Esophagus muscularis mucosa (tissue), 4 donors: Measurements from ENCODE around the gene PTCRA. TPM values are rescaled to one million over a fixed set of nuclear protein-coding genes. Genes with fewer than 3 reads are reported as not detected.
"Not testable (repeated sequence)": the region's sequence is repeated elsewhere in the genome, so short reads cannot be mapped to it uniquely, and the experiment has no call there.

Experiments used
- DNase-seq: peaks from one replicate; pipeline ENCODE4 v3.0.0-alpha.2; 2017; ENCODE audit errors: extremely low spot score
- H3K27ac ChIP-seq, 4 donors: fragments of 200-600 bp; sonication (generic); replicated peaks in 1 of 4; 1 replicate in 3 of 4; 2 replicates in 1 of 4; pipeline ENCODE4 v1.5.1; 2016 to 2019; ENCODE audit warnings: mild to moderate bottlenecking in 1 of 4
- H3K27me3 ChIP-seq, 4 donors: fragments of 200-600 bp; sonication (generic); one replicate each; pipeline versions ENCODE4 v1.5.1 to v1.6.0; 2016 to 2019
- H3K36me3 ChIP-seq, 4 donors: fragments of 200-600 bp; sonication (generic); one replicate each; pipeline ENCODE4 v1.5.1; 2016 to 2019
- H3K4me1 ChIP-seq, 4 donors: fragments of 200-600 bp; sonication (generic); one replicate each; pipeline ENCODE4 v1.5.1; 2016 to 2019
- H3K4me3 ChIP-seq, 4 donors: fragments of 200-600 bp; sonication (generic); 1 replicate in 2 of 4; 2 replicates in 2 of 4; pipeline ENCODE4 v1.5.1; 2016 to 2019; ENCODE audit warnings: mild to moderate bottlenecking in 4 of 4, moderate library complexity in 1 of 4
- H3K9me3 ChIP-seq, 4 donors: fragments of 200-600 bp; sonication (generic); 1 replicate in 3 of 4; 2 replicates in 1 of 4; pipeline ENCODE4 v1.5.1; 2016 to 2019
- EP300 ChIP-seq: sonication (generic); formaldehyde crosslinking; IDR thresholded peaks from one replicate; pipeline ENCODE4 v1.6.1; 2017; ENCODE audit warnings: antibody characterized with exemption
- POLR2A ChIP-seq: fragments of 450-650 bp; IDR thresholded peaks from one replicate; pipeline ENCODE4 v1.6.1; 2017; ENCODE audit warnings: antibody characterized with exemption, moderate library complexity, mild to moderate bottlenecking, low read depth
- POLR2AphosphoS5 ChIP-seq, 2 donors: sonication (generic); formaldehyde crosslinking; IDR thresholded peaks; one replicate each; pipeline ENCODE4 v1.6.1; 2017; ENCODE audit warnings: antibody characterized with exemption in 2 of 2
- WGBS: methylation state at CpG from one replicate; pipeline ENCODE4 v1.1.5; 2018; 5-methylcytosine and 5-hydroxymethylcytosine counted together
- intact Hi-C: fragments of 100-400 bp; cut with DNase I; formaldehyde crosslinking; loops from one replicate; pipeline ENCODE4 v1.15.1; 2023
- total RNA-seq, 4 donors: library from RNA; depleted of rRNA; stranded (reverse); fragments of >200 nt; gene quantifications; one replicate each; pipeline versions ENCODE4 v1.1.0 to v1.2.1, GENCODE V29; 2016
- TF ChIP-seq, protein P1 (sequence below), 3 experiments: fragments of 200-600 bp in 2 of 3; fragments of 450-650 bp in 1 of 3; sonication (generic) in 2 of 3; IDR thresholded peaks; one replicate each; pipeline ENCODE4 v1.5.1; 2017 to 2019; ENCODE audit warnings: antibody characterized with exemption in 3 of 3, mild to moderate bottlenecking in 2 of 3, moderate library complexity in 1 of 3

Gene PTCRA
- total RNA-seq, 4 donors from 2014 or later = 0.50 TPM; not detected in 3

DNA sequence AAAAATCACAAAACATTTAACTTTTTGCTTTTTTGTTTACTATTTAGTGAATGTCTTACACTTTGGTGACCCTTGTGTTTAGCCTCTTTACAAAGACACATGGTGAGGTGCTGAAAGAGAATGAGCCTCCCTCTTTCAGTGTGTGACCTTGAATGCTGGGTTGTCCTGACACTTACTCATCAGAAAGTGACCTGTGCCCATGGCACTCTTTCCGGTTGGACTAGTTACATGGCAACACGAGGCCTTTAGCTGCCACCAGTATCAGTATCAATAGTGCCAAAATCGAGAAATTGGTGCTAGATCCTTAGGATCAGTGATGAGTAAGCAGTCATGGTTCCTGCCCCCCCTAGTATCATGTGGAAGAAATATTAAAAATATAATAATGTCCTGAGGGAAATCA lies 38.2 kb upstream of the PTCRA start:
- H3K9me3 ChIP-seq = no peaks in the 10 kb centered on the region
- intact Hi-C loops = loop anchor here (2.0 to 10.0 kb wide), 4 partner anchors 53 to 215 kb away; partner anchors contain the start of gene TBCC
- whole genome bisulfite sequencing = 77% methylated on average over 3 of the region's 3 CpGs
- peaks cover under 1 to 19% (median 12%) of the 10 kb centered on the region in 4 donors for H3K36me3 ChIP-seq
- no peak for DNase-seq
- no peaks in the 10 kb centered on the region for H3K27me3 ChIP-seq
- H3K27ac ChIP-seq = peak overlapping the region in 3 of 4 donors; percentile 30 to 51 (median 33)
- H3K4me3 ChIP-seq = no peak overlapping the region
- TF ChIP-seq, protein P1, sequence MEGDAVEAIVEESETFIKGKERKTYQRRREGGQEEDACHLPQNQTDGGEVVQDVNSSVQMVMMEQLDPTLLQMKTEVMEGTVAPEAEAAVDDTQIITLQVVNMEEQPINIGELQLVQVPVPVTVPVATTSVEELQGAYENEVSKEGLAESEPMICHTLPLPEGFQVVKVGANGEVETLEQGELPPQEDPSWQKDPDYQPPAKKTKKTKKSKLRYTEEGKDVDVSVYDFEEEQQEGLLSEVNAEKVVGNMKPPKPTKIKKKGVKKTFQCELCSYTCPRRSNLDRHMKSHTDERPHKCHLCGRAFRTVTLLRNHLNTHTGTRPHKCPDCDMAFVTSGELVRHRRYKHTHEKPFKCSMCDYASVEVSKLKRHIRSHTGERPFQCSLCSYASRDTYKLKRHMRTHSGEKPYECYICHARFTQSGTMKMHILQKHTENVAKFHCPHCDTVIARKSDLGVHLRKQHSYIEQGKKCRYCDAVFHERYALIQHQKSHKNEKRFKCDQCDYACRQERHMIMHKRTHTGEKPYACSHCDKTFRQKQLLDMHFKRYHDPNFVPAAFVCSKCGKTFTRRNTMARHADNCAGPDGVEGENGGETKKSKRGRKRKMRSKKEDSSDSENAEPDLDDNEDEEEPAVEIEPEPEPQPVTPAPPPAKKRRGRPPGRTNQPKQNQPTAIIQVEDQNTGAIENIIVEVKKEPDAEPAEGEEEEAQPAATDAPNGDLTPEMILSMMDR (IDR thresholded peaks at IDR 0.05) = no peak
- TF ChIP-seq EP300 (no peak), POLR2AphosphoS5 (IDR thresholded peaks at IDR 0.05) (no peak), POLR2A (no peak)
- H3K4me1 ChIP-seq = peaks cover 29 to 40% (median 37%) of the 10 kb centered on the region in 4 donors

- WGBS = 1% methylated on average over 41 of the region's 41 CpGs
- intact Hi-C loops = loop anchor here (5.0 to 10.0 kb wide), 3 partner anchors 55 to 217 kb away; partner anchors contain the start of gene TBCC
- DNase-seq = peak; percentile 94
- Histone ChIP-seq H3K27ac (peak within 1 kb of the TSS; percentile 88 to 93 (median 91)), H3K36me3 (peaks cover 19 to 38% (median 30%) of the 10 kb centered on the region in 4 donors), H3K27me3 (no peaks in the 10 kb centered on the region), H3K4me1 (peaks cover 32 to 44% (median 42%) of the 10 kb centered on the region in 4 donors), H3K9me3 (no peaks in the 10 kb centered on the region), H3K4me3 (peak within 1 kb of the TSS; percentile 56 to 87 (median 70))
- TF ChIP-seq, protein P1 (IDR thresholded peaks at IDR 0.05) = peak in 1 of 3 experiments; percentile 29
- TF ChIP-seq POLR2AphosphoS5 (IDR thresholded peaks at IDR 0.05) = peak; percentile 85
- TF ChIP-seq EP300 = no peak
Measured at GRCh38 chr6:42879372-42880239, 36.2 kb upstream of the PTCRA start, which contains the start of gene RPL7L1. Gene RPL7L1, plus strand, starts transcription at chr6:42879616. Its CDS starts 295 bp downstream, at chr6:42879911.

DNA sequence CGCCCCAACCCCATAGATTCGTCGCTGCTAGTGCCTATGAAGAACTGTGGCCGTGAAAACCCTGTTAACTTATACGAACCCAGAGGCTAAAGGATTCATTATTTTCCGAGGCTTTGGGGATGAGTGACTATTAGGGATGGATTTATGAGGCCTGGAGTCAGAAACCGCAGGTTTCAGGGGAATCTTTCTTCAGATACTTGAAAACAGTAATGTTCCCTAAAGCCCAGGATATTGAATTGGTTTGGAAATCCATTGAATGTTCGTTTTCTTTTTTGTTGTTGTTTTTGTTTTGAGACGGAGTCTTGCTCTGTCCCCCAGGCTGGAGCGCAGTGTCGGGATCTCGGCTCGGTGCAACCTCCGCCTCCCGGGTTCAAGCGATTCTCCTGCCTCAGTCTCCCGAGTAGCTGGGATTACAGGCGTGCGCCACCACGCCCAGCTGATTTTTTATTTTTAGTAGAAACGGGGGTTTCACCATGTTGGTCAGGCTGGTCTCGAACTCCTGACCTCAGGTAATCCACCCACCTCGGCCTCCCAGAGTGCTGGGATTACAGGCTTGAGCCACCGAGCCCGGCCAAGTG lies 35.5 kb upstream of the PTCRA start:
- Histone ChIP-seq H3K27ac (peak overlapping the region; percentile 88 to 93 (median 91)), H3K36me3 (peaks cover 27 to 45% (median 37%) of the 10 kb centered on the region in 4 donors), H3K4me3 (peak overlapping the region; percentile 56 to 87 (median 70)), H3K4me1 (peaks cover 32 to 44% (median 42%) of the 10 kb centered on the region in 4 donors)
- intact Hi-C loops, H3K27me3 ChIP-seq, H3K9me3 ChIP-seq, DNase-seq: not testable (repeated sequence)
- WGBS = 25% methylated on average over 21 of the region's 25 CpGs

DNA sequence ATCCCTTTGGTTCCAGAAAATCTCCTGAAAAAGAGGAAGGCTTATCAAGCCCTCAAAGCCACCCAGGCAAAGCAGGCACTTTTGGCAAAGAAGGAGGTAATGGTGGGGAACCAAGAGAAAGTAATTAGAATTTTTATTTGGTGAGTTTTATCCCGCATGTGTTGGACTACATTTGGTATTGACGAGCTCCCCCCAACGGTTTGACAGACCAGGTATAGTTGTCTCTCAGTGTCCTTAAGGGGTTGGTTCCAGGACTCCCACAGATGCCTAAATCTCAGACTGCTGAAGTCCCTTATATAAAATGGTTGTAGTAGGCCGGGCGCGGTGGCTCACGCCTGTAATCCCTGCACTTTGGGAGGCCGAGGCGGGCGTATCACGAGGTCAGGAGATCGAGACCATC lies 35.0 kb upstream of the PTCRA start:
- DNase-seq, intact Hi-C loops, H3K9me3 ChIP-seq, H3K27me3 ChIP-seq: not testable (repeated sequence)
- H3K4me3 ChIP-seq = peak overlapping the region; percentile 56 to 87 (median 70)
- peaks cover 32 to 51% (median 43%) of the 10 kb centered on the region in 4 donors for H3K36me3 ChIP-seq
- peaks cover 32 to 44% (median 42%) of the 10 kb centered on the region in 4 donors for H3K4me1 ChIP-seq
- peak overlapping the region in 3 of 4 donors; percentile 88 to 93 (median 90) for H3K27ac ChIP-seq
- 98% methylated on average over 9 of the region's 12 CpGs for WGBS

DNA sequence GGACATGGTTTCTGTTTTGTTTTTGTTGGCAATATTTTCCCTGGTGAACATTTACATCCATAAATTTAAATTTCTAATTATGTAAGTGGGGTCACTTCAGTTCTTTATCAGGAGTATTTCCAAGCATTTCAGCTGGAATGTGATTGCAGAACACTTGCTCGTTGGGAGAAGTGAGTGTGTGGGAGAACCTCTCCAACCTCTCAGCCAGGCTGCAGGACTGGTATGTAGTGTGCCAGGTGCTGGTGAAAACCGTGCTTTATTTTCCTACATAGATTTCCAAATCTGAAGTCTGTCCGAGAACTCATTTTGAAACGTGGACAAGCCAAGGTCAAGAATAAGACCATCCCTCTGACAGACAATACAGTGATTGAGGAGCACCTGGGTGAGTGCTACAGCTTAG lies 30.2 kb upstream of the PTCRA start:
- Histone ChIP-seq H3K4me3 (no peak overlapping the region), H3K27ac (no peak overlapping the region), H3K27me3 (no peaks in the 10 kb centered on the region), H3K4me1 (peaks cover 24 to 36% (median 35%) of the 10 kb centered on the region in 4 donors), H3K9me3 (no peaks in the 10 kb centered on the region), H3K36me3 (peaks cover 48 to 78% (median 64%) of the 10 kb centered on the region in 4 donors)
- WGBS = 84% methylated on average over 4 of the region's 4 CpGs
- intact Hi-C loops = no loop called here
- no peak for DNase-seq
- no peak for TF ChIP-seq POLR2A
- TF ChIP-seq POLR2AphosphoS5 (IDR thresholded peaks at IDR 0.05) = no peak
- no peak for TF ChIP-seq EP300

DNA sequence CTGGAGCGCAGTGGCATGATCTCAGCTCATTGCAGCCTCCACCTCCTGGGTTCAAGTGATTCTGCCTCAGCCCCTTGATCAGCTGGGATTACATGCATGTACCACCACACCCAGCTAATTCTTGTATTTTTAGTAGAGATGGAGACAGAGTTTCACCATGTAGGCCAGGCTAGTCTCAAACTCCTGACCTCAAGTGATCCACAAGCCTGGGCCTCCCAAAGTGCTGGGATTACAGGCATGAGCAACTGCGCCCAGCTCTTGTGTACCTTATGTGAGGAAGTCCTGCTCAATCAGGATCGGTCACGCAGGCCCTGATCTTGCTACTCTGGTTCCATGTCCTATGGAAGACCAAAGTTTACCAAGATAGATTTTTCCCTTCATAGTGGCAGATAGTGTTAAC lies 27.7 kb upstream of the PTCRA start:
- Histone ChIP-seq H3K36me3 (peaks cover 42 to 54% (median 48%) of the 10 kb centered on the region in 4 donors), H3K4me1 (peaks cover 6 to 22% (median 20%) of the 10 kb centered on the region in 4 donors)
- DNase-seq, H3K4me3 ChIP-seq, H3K9me3 ChIP-seq, H3K27me3 ChIP-seq, H3K27ac ChIP-seq, intact Hi-C loops: not testable (repeated sequence)
- WGBS = 89% methylated on average over 4 of the region's 4 CpGs
